NCI-H526 treated with DMSO at 0.1 percent for 48 hours (cell line): Measurements from ENCODE around the gene SSTR3.

Experiments used
- DNase-seq: peaks from one replicate; lab custom pipeline; 2025; lab: John Stamatoyannopoulos, UW

The SSTR3 gene

GRCh38 chr22:37229012-37229804 lies 16.9 kb upstream of the SSTR3 start:
- DNase-seq: no peak

DNA sequence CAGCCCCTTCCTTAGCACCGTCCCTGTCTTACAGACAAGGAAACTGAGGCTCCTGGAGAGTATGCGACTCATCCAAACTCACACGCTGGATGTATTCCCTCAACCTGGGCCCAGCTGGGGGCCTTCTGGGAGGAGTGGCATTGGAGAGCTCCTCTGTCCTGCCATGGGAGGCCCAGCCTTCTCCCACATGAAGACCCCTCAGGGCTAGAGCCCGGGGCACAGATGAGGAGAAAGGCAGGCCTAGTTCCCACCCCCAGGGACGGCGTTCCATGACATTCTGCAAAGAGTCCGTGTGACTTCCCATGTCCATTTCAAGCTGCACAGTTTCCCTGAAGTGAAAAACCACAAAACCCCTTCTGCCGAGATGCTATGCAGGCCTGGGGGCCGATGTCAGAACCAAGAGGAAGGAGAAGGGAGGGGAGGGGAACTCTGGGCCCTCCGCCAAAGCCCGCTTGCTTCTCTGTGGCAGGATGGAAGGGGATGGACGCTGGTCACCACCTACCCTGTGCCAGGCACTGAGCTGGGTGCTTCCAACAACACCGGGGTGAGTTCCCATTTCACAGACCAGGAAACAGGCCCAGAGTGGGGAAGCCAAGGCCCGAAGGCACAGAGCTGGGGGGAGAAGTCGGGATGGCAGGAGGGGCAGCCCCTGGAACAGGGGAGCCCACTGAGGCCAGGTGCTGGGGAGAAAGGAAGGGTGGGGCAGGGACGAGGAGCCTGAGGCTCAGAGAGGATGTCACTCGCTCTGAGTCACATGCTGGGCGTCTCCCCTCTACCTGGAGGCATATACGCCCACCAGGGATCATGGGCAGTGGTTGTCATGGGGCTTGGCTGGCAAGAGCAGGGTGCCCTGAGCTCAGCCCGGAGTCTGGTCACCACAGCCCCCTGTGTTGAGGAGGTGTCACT lies 16.1 kb upstream of the SSTR3 start:
- no peak for DNase-seq

- DNase-seq: no peak
These were observed 14.2 kb upstream of the SSTR3 start for GRCh38 chr22:37226514-37226913.

DNA sequence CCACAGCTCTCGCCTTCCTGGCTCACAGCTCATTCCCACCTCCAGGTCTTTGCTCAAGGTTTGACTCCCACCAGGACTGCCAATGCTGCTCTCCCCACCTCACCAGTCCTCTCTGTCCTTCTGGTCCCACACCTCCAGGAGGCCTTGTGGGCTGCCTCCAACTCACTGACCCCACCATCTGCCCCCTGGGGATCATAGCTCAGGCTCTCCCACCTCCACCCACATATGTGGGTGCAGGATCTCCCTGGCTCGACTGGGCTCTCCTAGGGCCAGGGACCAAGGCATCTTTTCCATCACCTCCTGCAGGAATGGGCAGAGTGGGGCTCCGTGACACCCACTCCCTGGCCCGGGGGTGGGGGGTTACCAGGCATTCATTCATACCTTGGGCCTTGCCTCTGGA lies 13.8 kb upstream of the SSTR3 start:
- no peak for DNase-seq

- no peak for DNase-seq
These were observed 13.2 kb upstream of the SSTR3 start for GRCh38 chr22:37225481-37225880.

DNA sequence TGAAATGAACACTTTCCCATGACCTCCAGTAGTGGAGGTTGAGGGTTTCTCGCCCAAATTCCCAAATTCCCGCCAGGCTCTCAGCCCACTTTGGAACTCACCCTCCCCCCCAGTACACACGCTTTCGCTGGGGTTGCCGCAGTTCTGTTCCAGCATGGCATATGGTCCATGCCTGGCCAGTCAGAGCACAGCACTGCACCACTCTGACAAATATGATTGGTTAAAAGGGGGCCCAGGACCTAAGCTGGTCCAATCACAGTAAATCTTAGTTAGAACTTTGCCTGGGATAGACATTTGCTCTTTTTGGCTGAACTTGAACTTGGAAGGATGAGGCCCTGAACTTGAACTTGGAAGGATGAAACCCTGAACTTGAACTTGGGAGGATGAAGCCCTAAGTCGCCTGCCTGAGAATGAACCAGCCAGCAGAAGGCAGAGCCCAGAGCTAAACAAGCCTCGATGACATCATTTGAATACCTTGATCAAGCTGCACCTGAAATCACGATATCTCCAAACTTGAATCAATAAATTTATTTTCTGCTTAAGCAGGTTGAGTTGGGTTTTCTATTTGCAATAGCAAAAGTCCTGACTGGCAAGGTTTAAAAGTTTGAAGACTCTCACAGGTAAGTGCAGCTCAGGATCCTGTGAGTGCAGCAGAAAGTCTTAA lies 12.6 kb upstream of the SSTR3 start:
- no peak for DNase-seq

DNA sequence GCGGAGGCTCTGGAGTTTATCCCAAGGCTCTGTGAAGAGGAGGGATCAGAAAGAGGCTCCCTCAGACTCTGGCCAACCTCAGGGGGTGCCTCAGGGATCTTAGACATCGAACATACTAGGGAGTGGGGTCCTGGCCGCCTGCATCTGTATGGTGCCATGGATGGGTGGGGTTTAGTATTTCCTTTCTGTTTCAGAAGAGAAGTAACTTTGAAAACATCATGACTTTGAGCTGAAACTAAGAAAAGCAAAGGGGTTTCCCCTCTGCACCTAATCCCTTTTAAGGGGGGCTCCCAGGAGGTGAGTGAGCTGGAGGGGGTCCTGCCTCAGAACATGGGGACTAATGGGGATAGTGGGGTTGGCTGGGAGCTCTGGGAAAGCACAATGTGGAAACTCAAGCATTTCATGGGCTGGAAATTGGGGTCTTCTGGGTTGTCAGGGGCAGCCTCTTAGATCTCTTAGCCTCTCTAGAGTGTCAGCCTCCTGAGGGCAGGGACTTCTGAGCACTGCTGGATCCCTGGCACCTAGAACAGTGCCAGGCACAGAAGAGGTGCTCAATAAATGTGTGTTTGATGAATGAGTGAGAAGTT lies 11.8 kb upstream of the SSTR3 start:
- no peak for DNase-seq

- no peak for DNase-seq
These were observed 10.2 kb upstream of the SSTR3 start for GRCh38 chr22:37222440-37222971.

DNA sequence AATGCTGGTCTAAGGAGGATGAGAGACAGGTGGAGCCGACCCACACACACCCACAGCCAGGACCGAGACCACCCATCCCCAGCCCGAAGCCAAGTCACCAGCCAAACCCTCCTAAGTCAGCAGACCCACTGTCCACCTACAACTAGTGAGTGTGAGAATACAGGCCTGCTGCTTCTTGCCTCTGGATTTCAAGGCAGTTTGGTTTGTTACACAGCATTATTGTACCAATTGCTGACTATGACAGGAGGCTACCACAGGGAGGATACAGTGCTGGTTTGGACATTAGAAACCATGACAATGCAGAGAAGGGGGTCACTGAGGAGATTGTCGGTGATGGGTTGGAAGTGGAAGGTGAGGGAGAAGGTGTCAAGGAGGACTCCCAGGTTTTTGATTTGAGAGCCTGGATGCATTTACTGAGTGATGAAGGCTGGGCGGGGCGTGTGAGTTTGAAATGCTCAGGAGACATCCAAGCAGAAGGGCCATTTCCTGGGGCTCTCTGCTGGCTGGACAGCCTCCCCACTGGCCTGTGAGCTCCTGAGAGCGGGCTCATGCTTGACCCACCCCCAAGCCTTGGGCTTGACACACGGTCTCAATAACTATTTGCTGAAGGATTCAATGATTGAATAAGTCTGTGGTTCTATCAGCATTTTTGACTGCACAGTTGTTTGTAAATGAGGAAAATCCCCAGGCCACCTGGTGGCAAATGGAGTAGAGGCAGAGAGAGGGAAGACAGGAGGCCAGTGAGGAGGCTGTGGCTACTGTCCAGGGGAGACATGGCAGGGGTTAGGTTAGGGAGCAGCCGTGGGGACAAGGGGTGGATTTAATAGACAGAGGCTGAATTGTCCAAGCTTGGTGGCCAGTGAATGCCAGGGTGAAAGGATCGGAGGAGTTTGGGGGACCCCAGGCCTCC lies 9.4 kb upstream of the SSTR3 start:
- no peak for DNase-seq

DNA sequence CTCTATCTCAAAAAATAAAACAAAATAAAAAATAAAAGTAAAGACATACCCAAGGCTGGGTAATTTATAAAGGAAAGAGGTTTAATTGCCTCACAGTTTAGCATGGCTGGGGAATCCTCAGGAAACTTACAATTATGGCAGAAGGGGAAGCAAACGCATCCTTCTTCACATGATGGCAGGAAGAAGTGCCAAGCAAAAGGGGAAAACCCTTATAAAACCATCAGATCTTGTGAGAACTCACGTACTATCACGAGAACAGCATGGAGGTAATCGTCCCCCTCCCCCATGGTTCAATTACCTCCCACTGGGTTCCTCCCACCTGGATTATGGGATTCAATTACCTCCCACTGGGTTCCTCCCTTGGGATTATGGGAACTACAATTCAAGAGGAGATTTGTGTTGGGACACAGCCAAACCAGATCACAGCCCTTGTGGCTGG lies 8.3 kb upstream of the SSTR3 start:
- DNase-seq: no peak

GRCh38 chr22:37219533-37219932 lies 7.3 kb upstream of the SSTR3 start:
- DNase-seq: no peak

DNA sequence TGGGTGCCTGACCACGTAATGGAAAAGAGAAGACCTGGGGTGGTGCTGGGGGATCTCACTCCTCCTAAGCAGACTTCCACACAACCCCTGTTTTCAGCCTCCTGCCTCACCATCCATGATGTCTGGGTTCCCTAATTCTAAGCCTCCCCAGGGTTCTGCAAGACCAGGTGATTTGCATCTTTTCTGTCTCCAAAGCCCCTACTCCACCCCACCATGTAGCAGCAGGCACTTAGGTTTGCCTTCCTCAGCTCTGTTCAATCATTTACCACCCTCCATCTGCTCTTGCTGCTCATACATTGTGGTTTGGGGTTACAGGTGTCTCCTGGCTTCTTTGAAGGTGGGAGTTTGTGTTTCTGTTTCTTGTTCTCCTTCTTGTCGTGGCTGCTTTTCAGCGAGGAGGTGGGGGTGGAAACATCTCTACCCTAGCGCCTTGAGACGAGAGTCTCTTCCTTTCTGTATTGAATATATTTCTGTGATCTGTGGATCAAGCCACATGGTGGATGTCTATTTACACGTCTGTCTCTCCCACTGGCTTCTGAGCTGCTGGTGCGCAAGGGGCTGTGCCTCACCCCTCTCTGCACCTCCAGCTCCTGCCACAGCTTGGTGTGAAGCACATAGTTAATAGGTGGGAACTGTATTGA lies 6.6 kb upstream of the SSTR3 start:
- DNase-seq: no peak

GRCh38 chr22:37218399-37218770 lies 6.1 kb upstream of the SSTR3 start:
- no peak for DNase-seq

DNA sequence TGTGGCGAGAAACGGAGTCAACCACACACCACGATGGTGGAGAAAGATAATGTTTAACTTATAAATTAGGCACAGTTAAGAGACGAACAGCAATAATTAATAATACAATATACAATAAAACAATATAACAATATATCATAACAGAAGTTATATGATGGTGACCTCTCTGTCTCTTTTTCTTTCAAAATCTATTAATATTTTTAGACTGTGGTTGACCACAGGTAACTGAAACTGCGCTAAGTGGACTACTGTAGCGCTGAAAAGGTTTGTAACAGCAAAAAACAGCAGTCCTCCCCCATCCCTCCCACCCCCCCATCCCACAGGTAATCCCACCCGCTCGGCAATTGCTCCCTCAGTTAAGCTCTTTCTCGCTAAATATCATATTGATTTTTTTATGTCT lies 3.6 kb upstream of the SSTR3 start:
- DNase-seq: no peak

DNA sequence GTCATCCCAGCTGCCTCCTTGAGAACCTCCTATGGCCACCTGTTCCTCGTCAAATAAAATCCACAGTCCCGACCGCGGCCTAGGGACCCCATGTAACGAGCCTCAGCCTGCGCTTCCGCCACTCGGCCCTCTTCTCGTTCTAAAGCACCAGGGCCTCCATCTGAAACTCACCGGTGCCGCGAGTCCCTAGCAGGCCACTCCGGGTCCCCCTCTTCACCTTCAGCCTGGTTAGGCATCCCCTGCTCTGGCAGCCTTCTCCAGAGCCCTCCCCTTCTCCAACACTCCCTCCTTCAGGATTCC lies 2.4 kb upstream of the SSTR3 start:
- no peak for DNase-seq

DNA sequence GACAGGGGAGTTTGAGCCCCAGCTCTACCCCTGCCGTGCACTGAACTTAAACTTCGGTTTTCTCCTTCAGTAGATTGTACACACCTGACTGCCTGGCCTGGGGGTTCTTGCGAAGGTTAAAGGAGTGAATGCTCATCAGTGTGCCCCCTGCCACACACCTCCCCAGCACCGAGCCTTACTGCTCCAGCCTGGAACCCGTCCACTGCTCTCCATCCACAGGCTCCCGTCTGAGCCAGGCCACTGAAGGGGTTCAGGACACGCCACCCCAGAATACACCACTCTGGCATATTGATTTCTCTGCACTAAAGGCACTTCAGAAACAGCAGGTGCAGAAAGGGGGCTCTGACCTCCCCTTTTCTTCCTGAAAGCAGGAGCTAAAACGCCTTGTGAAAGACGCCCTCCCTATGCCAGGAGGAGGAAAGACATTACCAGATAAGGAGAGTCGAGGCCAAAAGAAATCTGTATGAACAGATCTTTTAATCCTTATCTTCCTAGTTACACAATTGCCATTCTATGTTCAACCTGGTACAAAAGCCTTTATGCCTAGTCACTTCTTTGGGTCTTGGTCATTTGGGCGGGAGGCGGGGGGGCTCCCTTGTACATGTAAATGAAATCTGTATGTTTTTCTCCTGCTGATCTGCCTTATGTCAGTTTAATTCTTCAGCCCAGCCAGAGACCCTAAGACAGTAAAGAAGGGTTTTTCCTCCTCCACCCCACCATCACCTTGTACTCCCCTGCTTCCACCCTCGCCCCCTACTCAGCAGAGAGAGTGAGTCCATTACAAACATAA lies 1.9 kb upstream of the SSTR3 start:
- DNase-seq: no peak

DNA sequence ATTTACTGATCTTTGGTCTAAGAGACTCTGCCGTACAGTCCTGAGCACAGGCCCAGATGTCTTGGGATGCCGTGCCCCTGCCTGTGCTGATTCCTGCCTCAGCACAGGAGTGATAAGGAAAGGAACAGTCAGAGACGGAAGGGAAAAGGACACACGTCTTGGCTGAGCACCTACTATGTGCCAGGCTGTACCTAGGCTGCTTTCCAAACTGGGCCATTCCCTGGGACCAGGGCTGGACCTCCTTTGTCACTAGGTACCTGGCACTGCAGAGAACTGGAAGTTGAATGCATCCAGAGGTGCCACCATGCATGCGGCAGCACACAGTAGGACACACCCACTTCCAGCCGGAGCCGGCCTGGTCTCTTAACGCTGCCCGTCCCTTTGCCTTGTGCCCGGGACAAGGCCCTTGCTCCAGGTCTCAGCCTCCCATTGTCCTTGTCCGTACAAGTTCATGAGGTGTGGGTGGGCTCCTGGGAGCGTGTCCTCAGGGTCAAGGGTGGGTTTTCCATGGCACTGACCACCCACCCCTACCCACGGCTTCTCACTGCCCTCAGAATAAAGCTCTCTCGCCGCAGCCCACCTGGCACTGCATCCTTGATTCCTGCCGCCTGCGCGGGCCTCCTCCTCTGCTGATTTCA lies 1.1 kb upstream of the SSTR3 start:
- DNase-seq: no peak

DNA sequence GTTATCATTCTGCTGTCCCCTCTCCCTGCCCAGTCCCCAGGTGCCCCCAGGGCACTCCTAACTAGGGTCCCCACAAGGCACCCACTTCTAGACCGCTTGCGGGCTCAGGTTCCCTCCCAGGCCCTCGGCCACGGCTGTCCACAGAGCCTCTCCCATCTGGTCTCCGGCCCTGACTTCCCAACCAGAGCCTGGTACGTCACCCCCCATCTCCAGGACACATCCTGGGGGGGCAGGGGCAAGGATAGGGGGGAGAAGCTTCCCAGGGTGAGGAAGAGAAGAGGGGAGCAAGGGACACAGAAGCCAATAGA lies 457 bp downstream of the SSTR3 start:
- DNase-seq: no peak

DNA sequence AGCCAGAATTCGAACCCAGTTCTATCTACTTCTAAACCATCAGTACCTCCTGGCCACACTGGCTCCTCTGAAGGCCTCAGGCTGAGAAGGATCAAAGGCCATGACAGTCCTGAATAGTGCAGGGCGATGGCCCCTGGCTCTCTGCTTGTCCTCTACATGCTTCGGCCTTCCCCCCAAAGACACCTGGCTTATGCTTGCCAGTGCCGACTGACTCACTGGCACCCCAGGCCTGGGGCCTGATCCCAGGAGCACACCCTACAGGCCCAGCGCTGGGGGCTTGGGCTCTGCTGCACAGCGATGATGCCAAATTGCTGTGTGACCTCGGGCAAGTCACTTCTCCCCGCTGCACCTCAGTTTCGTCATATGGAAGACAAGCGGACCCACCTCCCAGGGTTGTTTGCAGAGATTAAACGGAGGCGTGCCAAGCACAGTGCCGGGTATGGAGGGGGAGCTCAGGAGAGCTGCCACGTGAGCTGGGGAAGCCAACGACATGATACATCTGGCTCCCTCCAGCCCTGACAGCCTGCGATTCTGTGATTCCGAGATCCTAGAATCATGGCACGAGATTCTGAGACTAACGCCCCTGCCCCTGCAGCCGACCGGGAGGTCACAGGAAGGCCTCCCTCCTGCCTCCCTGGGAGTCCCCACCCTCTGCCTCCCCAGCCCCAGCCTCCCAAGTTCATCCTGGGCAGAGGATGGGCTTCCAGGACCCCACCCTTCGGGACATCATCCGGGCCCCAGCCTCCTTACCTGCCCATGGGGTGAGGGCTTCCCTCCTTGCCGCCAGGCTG lies 1.0 kb downstream of the SSTR3 start:
- no peak for DNase-seq
